B cell (primary cell): ENCODE results near the gene ASIC1. TPM values are rescaled to one million over a fixed set of nuclear protein-coding genes. Genes with fewer than 3 reads are reported as not detected.

Source experiments
- ATAC-seq: fragments of 200-7000 bp; cut with Tn5 transposase; one replicate; pipeline ENCODE4 v1.10.0; 2021; ENCODE audit warnings: low read depth, mild to moderate bottlenecking, moderate number of reproducible peaks, moderate library complexity
- CTCF ChIA-PET: fragments of 350-600 bp; sonication (Branson Sonifier 250); formaldehyde crosslinking; loops from one replicate; lab custom pipeline; 2021; ENCODE audit warnings: antibody characterized with exemption, inconsistent platforms; lab: Charles Lee
- POLR2A ChIA-PET: fragments of 350-600 bp; sonication (Branson Sonifier 250); formaldehyde crosslinking; loops from one replicate; lab custom pipeline; 2021; ENCODE audit warnings: antibody characterized with exemption; lab: Charles Lee
- DNase-seq: peaks from one replicate; pipeline ENCODE4 v3.0.0; 2013
- H2AFZ ChIP-seq: 2 replicates; pipeline ENCODE4 v1.6.1; 2012; ENCODE audit warnings: mild to moderate bottlenecking, low read depth, low read length; ENCODE audit not compliant: insufficient read depth, poor library complexity, severe bottlenecking
- H3K27ac ChIP-seq, 2 donors: 1 replicate in 1 of 2; 2 replicates in 1 of 2; pipeline ENCODE4 v1.5.1; 2012 to 2013; ENCODE audit warnings: low read length in 2 of 2, mild to moderate bottlenecking in 2 of 2, moderate library complexity in 1 of 2
- H3K27me3 ChIP-seq, 4 experiments: fragments of 200-600 bp in 1 of 4; sonication (generic) in 1 of 4; replicated peaks in 1 of 4; 1 replicate in 2 of 4; 2 replicates in 2 of 4; pipeline versions ENCODE4 v1.6.1 to v1.7.0; 2013 to 2016; ENCODE audit warnings: low read length in 3 of 4, mild to moderate bottlenecking in 2 of 4, mixed read lengths in 1 of 4, moderate library complexity in 1 of 4; ENCODE audit not compliant: insufficient read depth in 4 of 4, control insufficient read depth in 3 of 4; ENCODE audit errors: control extremely low read depth in 1 of 4
- H3K36me3 ChIP-seq, 2 experiments: replicated peaks in 1 of 2; 1 replicate in 1 of 2; 2 replicates in 1 of 2; pipeline versions ENCODE4 v1.6.1 to v1.7.1; 2013; ENCODE audit warnings: low read length in 1 of 2; ENCODE audit not compliant: insufficient read depth in 2 of 2, control insufficient read depth in 1 of 2; ENCODE audit errors: control extremely low read depth in 1 of 2, extremely low read depth in 1 of 2
- H3K4me1 ChIP-seq, 2 donors: fragments of 200-600 bp in 1 of 2; sonication (generic) in 1 of 2; 1 replicate in 1 of 2; 2 replicates in 1 of 2; pipeline versions ENCODE4 v1.5.1 to v1.6.1; 2013 to 2017; ENCODE audit warnings: low read length in 2 of 2; ENCODE audit not compliant: control insufficient read depth in 2 of 2, insufficient read depth in 2 of 2
- H3K4me2 ChIP-seq: replicated peaks from 2 replicates; pipeline ENCODE3; 2012; ENCODE audit warnings: mild to moderate bottlenecking, low read depth, low read length; ENCODE audit not compliant: poor library complexity, severe bottlenecking
- H3K4me3 ChIP-seq, 5 experiments: fragments of 200-600 bp in 1 of 5; sonication (generic) in 1 of 5; 1 replicate in 3 of 5; 2 replicates in 2 of 5; pipeline versions ENCODE4 v1.5.1 to v1.7.0; 2011 to 2016; ENCODE audit warnings: low read length in 4 of 5, mild to moderate bottlenecking in 4 of 5, low read depth in 2 of 5, control low read depth in 1 of 5, moderate library complexity in 1 of 5; ENCODE audit not compliant: insufficient read depth in 1 of 5; ENCODE audit errors: control extremely low read depth in 1 of 5, extremely low read depth in 1 of 5
- H3K79me2 ChIP-seq: fragments of 200-600 bp; sonication (generic); one replicate; pipeline ENCODE4 v1.6.0; 2016; ENCODE audit warnings: low read length; ENCODE audit not compliant: control insufficient read depth, insufficient read depth
- H3K9ac ChIP-seq: fragments of 200-600 bp; sonication (generic); 2 replicates; pipeline ENCODE4 v1.6.1; 2017; ENCODE audit warnings: mild to moderate bottlenecking, low read length, moderate library complexity
- H3K9me3 ChIP-seq, 3 donors: one replicate each; pipeline versions ENCODE4 v1.6.1 to v1.7.1; 2013; ENCODE audit warnings: low read length in 2 of 3; ENCODE audit not compliant: control insufficient read depth in 2 of 3, insufficient read depth in 1 of 3; ENCODE audit errors: control extremely low read depth in 1 of 3
- H4K20me1 ChIP-seq: 2 replicates; pipeline ENCODE4 v1.6.0; 2012; ENCODE audit warnings: mild to moderate bottlenecking, low read length; ENCODE audit not compliant: insufficient read depth, control insufficient read depth, poor library complexity, severe bottlenecking
- H3K27ac Mint-ChIP-seq: one replicate; pipeline ENCODE4 v1.8.0; 2021; ENCODE audit warnings: mixed read lengths
- H3K27me3 Mint-ChIP-seq: one replicate; pipeline ENCODE4 v1.8.0; 2021; ENCODE audit warnings: mixed read lengths
- H3K4me1 Mint-ChIP-seq: one replicate; pipeline ENCODE4 v1.8.0; 2021; ENCODE audit warnings: mixed read lengths
- H3K4me3 Mint-ChIP-seq: one replicate; pipeline ENCODE4 v1.8.0; 2021; ENCODE audit warnings: mixed read lengths
- H3K9me3 Mint-ChIP-seq: one replicate; pipeline ENCODE4 v1.8.0; 2022; ENCODE audit warnings: mixed read lengths; ENCODE audit not compliant: insufficient read depth
- EZH2 ChIP-seq: IDR thresholded peaks from 2 replicates; pipeline ENCODE4 v1.6.1; 2012; ENCODE audit warnings: borderline replicate concordance, low read depth, mild to moderate bottlenecking, moderate library complexity, low read length; ENCODE audit not compliant: insufficient read depth, poor library complexity, severe bottlenecking
- WGBS: methylation state at CpG from one replicate; pipeline ENCODE4 v1.1.5; 2013; ENCODE audit warnings: missing lambda C conversion rate; ENCODE audit not compliant: insufficient coverage; 5-methylcytosine and 5-hydroxymethylcytosine counted together
- intact Hi-C: fragments of 100-400 bp; cut with micrococcal nuclease; formaldehyde crosslinking; loops from one replicate; pipeline ENCODE4 v1.10.0; 2022
- polyA plus RNA-seq: library from polyadenylated mRNA; depleted of rRNA; stranded (reverse); fragments of >200 nt; gene quantifications from 2 replicates; pipeline ENCODE4 v1.2.3, GENCODE V29; 2012
- total RNA-seq, 2 donors: library from RNA; stranded (reverse); fragments of 120-200 nt in 1 of 2; gene quantifications; 1 replicate in 1 of 2; 2 replicates in 1 of 2; pipeline versions ENCODE4 v1.2.3 to v1.2.4, GENCODE V29; 2013 to 2022
- TF ChIP-seq, protein P1 (sequence below): fragments of 200-600 bp; IDR thresholded peaks from one replicate; pipeline ENCODE4 v1.8.0; 2022; ENCODE audit warnings: antibody characterized with exemption, mild to moderate bottlenecking

ASIC1 gene
- total and polyA plus RNA-seq, 2 donors (not counting 1 experiment from before 2014, with no cell fraction given), result not detected

DNA sequence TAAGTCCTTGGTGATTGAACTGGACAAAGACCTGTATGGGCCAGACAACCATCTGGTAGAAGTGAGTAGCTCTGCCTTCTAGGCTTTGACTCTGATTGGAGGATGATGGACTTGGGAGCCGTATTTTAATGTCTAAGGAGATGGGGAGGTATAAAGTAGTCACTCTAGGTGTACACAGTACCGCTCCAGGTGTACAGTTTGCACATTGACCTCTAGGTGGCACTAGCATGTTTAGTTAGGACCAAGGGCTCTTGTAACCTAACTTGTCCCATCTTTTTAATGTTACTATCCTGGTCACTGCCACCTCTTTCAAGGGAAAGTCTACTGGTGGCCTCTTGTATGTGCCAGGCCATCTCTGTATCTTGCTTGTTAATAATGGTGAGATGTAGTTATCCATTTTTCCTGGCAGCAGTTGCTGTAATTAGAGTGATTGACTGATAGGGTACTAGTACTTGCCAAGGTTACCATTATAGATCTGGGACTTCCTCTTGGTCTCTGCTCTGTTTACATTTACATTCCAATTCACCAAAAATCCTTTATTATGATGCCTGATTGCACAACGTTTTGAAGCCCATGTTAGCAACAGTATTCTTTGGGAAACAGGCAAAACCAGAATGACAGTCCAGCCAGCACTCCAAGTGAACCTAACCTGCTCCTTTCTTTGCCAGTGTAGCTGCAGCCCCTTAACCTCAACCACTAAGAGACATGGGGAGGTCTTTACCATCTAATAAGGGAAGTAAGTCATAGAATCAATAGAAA, 31.4 kb downstream of the ASIC1 start:
- H3K27me3 ChIP-seq, result no peaks in the 10 kb centered on the region
- H3K27ac Mint-ChIP-seq, result peak overlapping the region; percentile 39
- no peaks in the 10 kb centered on the region for H3K27me3 Mint-ChIP-seq
- peak; percentile 77 for DNase-seq
- H3K9me3 ChIP-seq, result no peaks in the 10 kb centered on the region
- peaks cover 14% of the 10 kb centered on the region for H3K79me2 ChIP-seq
- no peak overlapping the region for H3K4me2 ChIP-seq
- TF ChIP-seq EZH2, result no peak
- TF ChIP-seq, protein P1, sequence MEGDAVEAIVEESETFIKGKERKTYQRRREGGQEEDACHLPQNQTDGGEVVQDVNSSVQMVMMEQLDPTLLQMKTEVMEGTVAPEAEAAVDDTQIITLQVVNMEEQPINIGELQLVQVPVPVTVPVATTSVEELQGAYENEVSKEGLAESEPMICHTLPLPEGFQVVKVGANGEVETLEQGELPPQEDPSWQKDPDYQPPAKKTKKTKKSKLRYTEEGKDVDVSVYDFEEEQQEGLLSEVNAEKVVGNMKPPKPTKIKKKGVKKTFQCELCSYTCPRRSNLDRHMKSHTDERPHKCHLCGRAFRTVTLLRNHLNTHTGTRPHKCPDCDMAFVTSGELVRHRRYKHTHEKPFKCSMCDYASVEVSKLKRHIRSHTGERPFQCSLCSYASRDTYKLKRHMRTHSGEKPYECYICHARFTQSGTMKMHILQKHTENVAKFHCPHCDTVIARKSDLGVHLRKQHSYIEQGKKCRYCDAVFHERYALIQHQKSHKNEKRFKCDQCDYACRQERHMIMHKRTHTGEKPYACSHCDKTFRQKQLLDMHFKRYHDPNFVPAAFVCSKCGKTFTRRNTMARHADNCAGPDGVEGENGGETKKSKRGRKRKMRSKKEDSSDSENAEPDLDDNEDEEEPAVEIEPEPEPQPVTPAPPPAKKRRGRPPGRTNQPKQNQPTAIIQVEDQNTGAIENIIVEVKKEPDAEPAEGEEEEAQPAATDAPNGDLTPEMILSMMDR, result peak; percentile 93
- H2AFZ ChIP-seq, result no peak overlapping the region
- ChIA-PET POLR2A (no interaction called here), CTCF (interaction anchor here (0.6 to 17.2 kb wide), 24 partner anchors 8 to 90 kb away, joined by 3 to 343 read pairs (median 4); partner anchors contain the start of genes CERS5, COX14 and GPD1)
- no peak overlapping the region for H3K4me3 ChIP-seq
- H4K20me1 ChIP-seq, result peaks cover 9% of the 10 kb centered on the region
- 36% methylated on average over 2 of the region's 3 CpGs for WGBS
- no peak overlapping the region for H3K9ac ChIP-seq
- H3K27ac ChIP-seq, result peak overlapping the region in 1 of 2 donors; percentile 2
- intact Hi-C loops, result loop anchor here (1.0 to 2.0 kb wide), 2 partner anchors 44 to 87 kb away; no protein-coding TSS in a partner anchor
- no peak overlapping the region for H3K4me3 Mint-ChIP-seq
- H3K36me3 ChIP-seq, result peaks cover 19 to 65% of the 10 kb centered on the region in 2 experiments
- H3K4me1 Mint-ChIP-seq, result peaks cover 37% of the 10 kb centered on the region
- no peaks in the 10 kb centered on the region for H3K9me3 Mint-ChIP-seq
- peak; percentile 15 for ATAC-seq
- peaks cover 13 to 20% of the 10 kb centered on the region in 2 donors for H3K4me1 ChIP-seq

DNA sequence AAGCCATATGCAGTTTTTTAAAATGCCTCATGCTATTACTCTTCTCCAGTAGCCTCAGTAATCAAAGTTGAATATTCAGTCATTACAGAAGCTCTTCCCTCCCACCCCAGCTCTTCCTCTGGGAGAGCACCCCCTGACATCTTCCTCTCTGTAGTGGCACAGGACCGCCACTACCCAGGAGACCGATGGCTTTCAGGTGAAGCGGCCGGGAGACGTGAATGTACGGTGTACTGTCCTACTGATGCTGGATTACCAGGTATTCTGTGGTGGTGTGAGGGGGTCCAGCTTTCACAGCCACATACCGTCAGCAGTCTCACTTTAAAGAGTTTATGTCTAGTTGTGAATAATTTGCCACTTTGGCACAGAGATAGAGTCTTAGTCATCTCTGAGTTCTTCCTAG, 32.3 kb downstream of the ASIC1 start:
- CTCF ChIA-PET, result interaction anchor here (0.8 to 17.2 kb wide), 17 partner anchors 9 to 87 kb away, joined by 3 to 343 read pairs (median 4); partner anchors contain the start of genes CERS5, COX14 and GPD1

More for the DNA sequence above, 32.3 kb downstream of the ASIC1 start:
- H3K27me3 ChIP-seq, result no peaks in the 10 kb centered on the region
- H3K9me3 ChIP-seq, result no peaks in the 10 kb centered on the region
- no peak overlapping the region for H3K4me3 Mint-ChIP-seq
- no peaks in the 10 kb centered on the region for H3K27me3 Mint-ChIP-seq
- peaks cover 23 to 74% of the 10 kb centered on the region in 2 experiments for H3K36me3 ChIP-seq
- WGBS, result 90% methylated on average over 2 of the region's 7 CpGs
- H3K4me3 ChIP-seq, result no peak overlapping the region
- TF ChIP-seq EZH2, result no peak
- TF ChIP-seq, protein P1, result no peak
- no peak for ATAC-seq
- peaks cover 16% of the 10 kb centered on the region for H3K79me2 ChIP-seq
- peaks cover 33% of the 10 kb centered on the region for H3K4me1 Mint-ChIP-seq
- no peak overlapping the region for H3K4me2 ChIP-seq
- no peak for DNase-seq
- no peak overlapping the region for H3K27ac ChIP-seq
- POLR2A ChIA-PET, result interaction anchor here (0.7 to 1.1 kb wide), 2 partner anchors 22 to 80 kb away, joined by 3 to 4 read pairs; partner anchors contain the start of gene COX14
- no peak overlapping the region for H3K27ac Mint-ChIP-seq
- no peaks in the 10 kb centered on the region for H3K9me3 Mint-ChIP-seq
- intact Hi-C loops, result loop anchor here (2.0 kb wide), 1 partner anchor 43 kb away; no protein-coding TSS in a partner anchor
- no peak overlapping the region for H3K9ac ChIP-seq
- no peak overlapping the region for H2AFZ ChIP-seq
- peaks cover 9% of the 10 kb centered on the region for H4K20me1 ChIP-seq
- peaks cover 13% of the 10 kb centered on the region in 2 donors for H3K4me1 ChIP-seq
